Caco-2 (cell line): ENCODE measurements around the gene TCF23. TPM values are rescaled to one million over a fixed set of nuclear protein-coding genes. Genes with fewer than 3 reads are reported as not detected.

ENCODE experiments used
- BruUV-seq: library from RNA; stranded (reverse); fragments of 400-500 nt; replicated peaks from 2 replicates; lab custom pipeline; 2021; lab: Mats Ljungman, UMichigan
- CTCF ChIA-PET: fragments of 300-600 bp; sonication (Branson Sonifier 250); formaldehyde crosslinking; loops from one replicate; lab custom pipeline; 2022; ENCODE audit warnings: antibody characterized with exemption; lab: Charles Lee
- POLR2A ChIA-PET: fragments of 300-600 bp; sonication (Branson Sonifier 250); formaldehyde crosslinking; loops from one replicate; lab custom pipeline; 2022; ENCODE audit warnings: antibody characterized with exemption; lab: Charles Lee
- DNase-seq, 2 experiments: peaks; one replicate each; pipeline versions ENCODE4 v3.0.0 to v3.0.0-alpha.2; 2020 to 2022
- H3K27me3 ChIP-seq: replicated peaks from 2 replicates; pipeline ENCODE4 v1.6.0; 2011; ENCODE audit warnings: low read length; ENCODE audit not compliant: control insufficient read depth, insufficient read depth
- H3K36me3 ChIP-seq: 2 replicates; pipeline ENCODE4 v1.5.1; 2011; ENCODE audit warnings: low read length; ENCODE audit not compliant: control insufficient read depth, insufficient read depth
- H3K4me1 ChIP-seq: fragments of 250-450 bp; sonication (Bioruptor Pico); 2 replicates; pipeline ENCODE4 v1.5.1; 2020; ENCODE audit warnings: mild to moderate bottlenecking
- H3K4me3 ChIP-seq: 2 replicates; pipeline ENCODE4 v1.5.1; 2011; ENCODE audit warnings: low read depth, mild to moderate bottlenecking, control low read depth, low read length
- H3K9me3 ChIP-seq: fragments of 250-450 bp; sonication (Bioruptor Pico); 2 replicates; pipeline ENCODE4 v1.5.1; 2020; ENCODE audit warnings: mild to moderate bottlenecking, moderate library complexity
- H3K27ac Mint-ChIP-seq: one replicate; pipeline ENCODE4 v1.8.0; 2022; ENCODE audit warnings: mixed read lengths; ENCODE audit not compliant: unreplicated experiment
- H3K27me3 Mint-ChIP-seq: one replicate; pipeline ENCODE4 v1.8.0; 2022; ENCODE audit warnings: mixed read lengths; ENCODE audit not compliant: insufficient read depth, unreplicated experiment
- H3K36me3 Mint-ChIP-seq: one replicate; pipeline ENCODE4 v1.8.0; 2022; ENCODE audit warnings: mild to moderate bottlenecking, mixed read lengths; ENCODE audit not compliant: insufficient read depth, unreplicated experiment
- H3K4me1 Mint-ChIP-seq: one replicate; pipeline ENCODE4 v1.8.0; 2022; ENCODE audit warnings: low read depth, mixed read lengths; ENCODE audit not compliant: unreplicated experiment
- H3K4me3 Mint-ChIP-seq: one replicate; pipeline ENCODE4 v1.8.0; 2022; ENCODE audit warnings: mild to moderate bottlenecking, moderate library complexity, mixed read lengths; ENCODE audit not compliant: unreplicated experiment
- H3K9me3 Mint-ChIP-seq: one replicate; pipeline ENCODE4 v1.8.0; 2022; ENCODE audit warnings: mixed read lengths; ENCODE audit not compliant: unreplicated experiment
- intact Hi-C: fragments of 100-400 bp; cut with micrococcal nuclease; formaldehyde crosslinking; loops from one replicate; pipeline ENCODE4 v1.10.0; 2022; ENCODE audit not compliant: unreplicated experiment
- total RNA-seq: library from RNA; stranded (reverse); gene quantifications from 2 replicates; pipeline ENCODE4 v1.2.3, GENCODE V29; 2022
- TF ChIP-seq, protein P1 (sequence below), 2 experiments: fragments of 200-600 bp in 1 of 2; IDR thresholded peaks; 1 replicate in 1 of 2; 2 replicates in 1 of 2; pipeline versions ENCODE4 v1.5.1 to v1.8.0; 2011 to 2022; ENCODE audit warnings: antibody characterized with exemption in 1 of 2, control low read depth in 1 of 2, inconsistent platforms in 1 of 2, low read depth in 1 of 2, low read length in 1 of 2, mild to moderate bottlenecking in 1 of 2, moderate library complexity in 1 of 2; ENCODE audit not compliant: insufficient read depth in 1 of 2, severe bottlenecking in 1 of 2, unreplicated experiment in 1 of 2

The TCF23 gene
- total RNA-seq, 1 experiment from 2014 or later: not detected

DNA sequence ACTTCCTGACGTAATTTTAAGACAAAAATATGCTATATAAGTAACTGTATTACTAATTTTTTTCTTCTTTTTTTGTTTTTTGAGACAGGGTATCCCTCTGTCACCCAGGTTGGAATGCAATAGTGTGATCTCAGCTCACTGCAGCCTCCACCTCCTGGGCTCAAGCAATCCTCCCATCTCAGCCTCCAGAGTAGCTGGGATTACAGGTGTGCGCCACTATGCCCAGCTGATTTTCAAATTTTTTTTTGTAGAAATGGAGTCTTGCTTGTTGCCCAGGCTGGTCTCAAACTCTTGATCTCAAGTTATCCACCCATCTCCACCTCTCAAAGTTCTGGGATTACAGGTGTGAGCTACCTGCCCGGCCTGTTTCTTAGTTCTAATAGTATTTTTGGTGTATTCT lies 29.7 kb downstream of the TCF23 start:
- Mint-ChIP-seq H3K9me3 (no peaks in the 10 kb centered on the region), H3K36me3 (no peaks in the 10 kb centered on the region), H3K27me3 (no peaks in the 10 kb centered on the region), H3K4me1 (peaks cover 8% of the 10 kb centered on the region), H3K27ac (no peak overlapping the region), H3K4me3 (no peak overlapping the region)
- ChIA-PET POLR2A (no interaction called here), CTCF (interaction anchor here (1.0 kb wide), 1 partner anchor 13 kb away, joined by 4 read pairs; no protein-coding TSS in a partner anchor)
- Histone ChIP-seq H3K36me3 (no peaks in the 10 kb centered on the region), H3K4me3 (no peak overlapping the region), H3K9me3 (no peaks in the 10 kb centered on the region), H3K27me3 (no peaks in the 10 kb centered on the region), H3K4me1 (peaks cover 5% of the 10 kb centered on the region)
- TF ChIP-seq, protein P1, sequence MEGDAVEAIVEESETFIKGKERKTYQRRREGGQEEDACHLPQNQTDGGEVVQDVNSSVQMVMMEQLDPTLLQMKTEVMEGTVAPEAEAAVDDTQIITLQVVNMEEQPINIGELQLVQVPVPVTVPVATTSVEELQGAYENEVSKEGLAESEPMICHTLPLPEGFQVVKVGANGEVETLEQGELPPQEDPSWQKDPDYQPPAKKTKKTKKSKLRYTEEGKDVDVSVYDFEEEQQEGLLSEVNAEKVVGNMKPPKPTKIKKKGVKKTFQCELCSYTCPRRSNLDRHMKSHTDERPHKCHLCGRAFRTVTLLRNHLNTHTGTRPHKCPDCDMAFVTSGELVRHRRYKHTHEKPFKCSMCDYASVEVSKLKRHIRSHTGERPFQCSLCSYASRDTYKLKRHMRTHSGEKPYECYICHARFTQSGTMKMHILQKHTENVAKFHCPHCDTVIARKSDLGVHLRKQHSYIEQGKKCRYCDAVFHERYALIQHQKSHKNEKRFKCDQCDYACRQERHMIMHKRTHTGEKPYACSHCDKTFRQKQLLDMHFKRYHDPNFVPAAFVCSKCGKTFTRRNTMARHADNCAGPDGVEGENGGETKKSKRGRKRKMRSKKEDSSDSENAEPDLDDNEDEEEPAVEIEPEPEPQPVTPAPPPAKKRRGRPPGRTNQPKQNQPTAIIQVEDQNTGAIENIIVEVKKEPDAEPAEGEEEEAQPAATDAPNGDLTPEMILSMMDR (IDR thresholded peaks at IDR 0.05; ENCODE audit: insufficient read depth in 1 of 2, low read depth in 1 of 2, low read length in 1 of 2, severe bottlenecking in 1 of 2, unreplicated experiment in 1 of 2): no peak
- DNase-seq: no peak
- BruUV-seq: no TSS peak
- intact Hi-C loops: no loop called here

GRCh38 chr2:27179344-27180000 lies 30.7 kb downstream of the TCF23 start:
- Histone ChIP-seq H3K9me3 (no peaks in the 10 kb centered on the region), H3K36me3 (no peaks in the 10 kb centered on the region), H3K4me3 (no peak overlapping the region), H3K4me1 (peaks cover 5% of the 10 kb centered on the region), H3K27me3 (no peaks in the 10 kb centered on the region)
- H3K27ac Mint-ChIP-seq: no peak overlapping the region
- no peaks in the 10 kb centered on the region for H3K36me3 Mint-ChIP-seq
- no peaks in the 10 kb centered on the region for H3K9me3 Mint-ChIP-seq
- no peaks in the 10 kb centered on the region for H3K27me3 Mint-ChIP-seq
- CTCF ChIA-PET: no interaction called here
- intact Hi-C loops: no loop called here
- no peak for DNase-seq
- no TSS peak for BruUV-seq
- H3K4me1 Mint-ChIP-seq: peaks cover 8% of the 10 kb centered on the region
- TF ChIP-seq, protein P1 (IDR thresholded peaks at IDR 0.05; ENCODE audit: insufficient read depth in 1 of 2, low read depth in 1 of 2, low read length in 1 of 2, severe bottlenecking in 1 of 2, unreplicated experiment in 1 of 2): no peak
- POLR2A ChIA-PET: interaction anchor here (0.7 kb wide), 1 partner anchor 32 kb away, joined by 15 read pairs; the partner anchor contains the start of gene ATRAID
- H3K4me3 Mint-ChIP-seq: no peak overlapping the region

DNA sequence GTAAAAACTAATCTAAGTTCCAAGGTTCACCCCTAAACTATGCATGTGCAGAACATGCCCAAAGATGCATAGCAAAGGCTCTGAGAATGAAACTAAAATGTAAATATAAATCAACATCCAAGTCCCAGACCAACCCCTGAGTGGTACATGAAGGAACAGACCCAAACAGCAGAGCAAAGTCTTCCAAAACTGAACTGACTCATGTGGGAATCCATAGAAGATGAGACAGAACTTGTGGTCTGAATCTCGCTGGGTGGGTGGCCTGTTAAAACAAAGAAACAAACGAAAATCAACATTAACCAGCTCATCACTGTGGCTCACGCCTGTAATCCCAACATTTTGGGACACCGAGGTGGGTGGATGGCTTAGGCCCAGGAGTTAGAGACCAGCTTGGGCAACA lies 33.5 kb downstream of the TCF23 start:
- Mint-ChIP-seq H3K36me3 (no peaks in the 10 kb centered on the region), H3K27me3 (no peaks in the 10 kb centered on the region), H3K27ac (no peak overlapping the region), H3K9me3 (no peaks in the 10 kb centered on the region), H3K4me1 (peaks cover 8% of the 10 kb centered on the region), H3K4me3 (no peak overlapping the region)
- H3K36me3 ChIP-seq: no peaks in the 10 kb centered on the region
- peaks cover 5% of the 10 kb centered on the region for H3K4me1 ChIP-seq
- no peak overlapping the region for H3K4me3 ChIP-seq
- no peaks in the 10 kb centered on the region for H3K9me3 ChIP-seq
- TF ChIP-seq, protein P1 (IDR thresholded peaks at IDR 0.05; ENCODE audit: insufficient read depth in 1 of 2, low read depth in 1 of 2, low read length in 1 of 2, severe bottlenecking in 1 of 2, unreplicated experiment in 1 of 2): no peak
- ChIA-PET POLR2A (no interaction called here), CTCF (no interaction called here)
- intact Hi-C loops: no loop called here
- no TSS peak for BruUV-seq
- no peak for DNase-seq
- H3K27me3 ChIP-seq: no peaks in the 10 kb centered on the region
